ENCODE data around the gene RTN4R.

RTN4R gene

GRCh38 chr22:20254975-20255946 is 12.9 kb downstream of the RTN4R start:
- no peak for DNase-seq

GRCh38 chr22:20253161-20253560 is 15.0 kb downstream of the RTN4R start:
- no peak for DNase-seq

- no peak for DNase-seq
These were observed 16.1 kb downstream of the RTN4R start for GRCh38 chr22:20251981-20252380.

GRCh38 chr22:20251491-20251890 is 16.6 kb downstream of the RTN4R start:
- no peak for DNase-seq

- DNase-seq: no peak
These were observed 18.2 kb downstream of the RTN4R start for GRCh38 chr22:20249797-20250354.

GRCh38 chr22:20248461-20248978 is 19.6 kb downstream of the RTN4R start:
- no peak for DNase-seq

GRCh38 chr22:20247608-20248171 is 20.4 kb downstream of the RTN4R start:
- no peak for DNase-seq

GRCh38 chr22:20247010-20247505 is 21.1 kb downstream of the RTN4R start:
- no peak for DNase-seq

- no peak for DNase-seq
These were observed 21.6 kb downstream of the RTN4R start for GRCh38 chr22:20246368-20247009.

- DNase-seq: no peak
These were observed 22.3 kb downstream of the RTN4R start for GRCh38 chr22:20245577-20246367.

- no peak for DNase-seq
These were observed 23.2 kb downstream of the RTN4R start for GRCh38 chr22:20244691-20245576.

GRCh38 chr22:20244250-20244648 is 23.9 kb downstream of the RTN4R start:
- no peak for DNase-seq

- no peak for DNase-seq
These were observed 24.4 kb downstream of the RTN4R start for GRCh38 chr22:20243537-20244249.

- no peak for DNase-seq
These were observed 25.0 kb downstream of the RTN4R start for GRCh38 chr22:20243176-20243536.

GRCh38 chr22:20242393-20243175 is 25.5 kb downstream of the RTN4R start:
- DNase-seq: no peak

GRCh38 chr22:20241579-20242392 is 26.3 kb downstream of the RTN4R start:
- no peak for DNase-seq

- DNase-seq: no peak
These were observed 27.2 kb downstream of the RTN4R start for GRCh38 chr22:20240900-20241299.

- DNase-seq: no peak
These were observed 27.7 kb downstream of the RTN4R start for GRCh38 chr22:20240447-20240764.
